SK-N-SH (cell line): ENCODE results near the gene STYXL1.
"Not testable (repeated sequence)": the region's sequence is repeated elsewhere in the genome, so short reads cannot be mapped to it uniquely, and the experiment has no call there.

Experiments
- CTCF ChIP-seq: fragments of 200-600 bp; sonication (generic); IDR thresholded peaks from 2 replicates; pipeline ENCODE4 v1.6.1; 2017; ENCODE audit warnings: antibody characterized with exemption, mild to moderate bottlenecking, moderate library complexity
- EP300 ChIP-seq, 2 experiments: IDR thresholded peaks; 2 replicates each; pipeline versions ENCODE4 v1.4.0 to v1.6.1; 2012; ENCODE audit warnings: borderline replicate concordance in 1 of 2, low read depth in 1 of 2, low read length in 1 of 2
- RFX5 ChIP-seq: IDR thresholded peaks from 2 replicates; pipeline ENCODE4 v1.6.1; 2012; ENCODE audit warnings: mild to moderate bottlenecking, improper control_type of control experiment, low read length

DNA sequence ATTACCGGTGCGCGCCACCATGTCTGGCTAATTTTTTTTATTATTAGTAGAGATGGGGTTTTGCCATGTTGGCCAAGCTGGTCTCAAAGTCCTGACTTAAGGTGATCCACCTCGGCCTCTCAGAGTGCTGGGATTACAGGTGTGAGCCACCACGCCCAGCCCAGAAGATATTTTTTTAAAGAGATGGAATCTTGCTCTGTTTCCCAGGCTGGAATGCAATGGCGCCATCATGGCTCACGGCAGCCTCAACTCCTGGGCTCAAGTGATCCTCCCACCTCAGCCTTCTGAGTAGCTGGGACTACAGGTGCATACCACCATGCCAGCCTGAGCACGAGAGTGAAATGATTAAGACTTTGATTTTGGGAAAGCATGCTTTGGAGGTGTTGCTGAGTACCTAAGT lies 4.9 kb upstream of the STYXL1 start:
- TF ChIP-seq CTCF; RFX5; EP300 (IDR thresholded peaks at IDR 0.05; ENCODE audit: borderline replicate concordance in 1 of 2, low read depth in 1 of 2, low read length in 1 of 2): not testable (repeated sequence)
